GM18861 (cell line): ENCODE data around the gene KLRC3.
"Not testable (repeated sequence)": the region's sequence is repeated elsewhere in the genome, so short reads cannot be mapped to it uniquely, and the experiment has no call there.

Source experiments
- ATAC-seq: cut with Tn5 transposase; IDR thresholded peaks from one replicate; pipeline ENCODE4 v1.9.1; 2021; ENCODE audit not compliant: unreplicated experiment

The KLRC3 gene

GRCh38 chr12:10404798-10405197 lies 15.6 kb downstream of the KLRC3 start:
- ATAC-seq: no peak

DNA sequence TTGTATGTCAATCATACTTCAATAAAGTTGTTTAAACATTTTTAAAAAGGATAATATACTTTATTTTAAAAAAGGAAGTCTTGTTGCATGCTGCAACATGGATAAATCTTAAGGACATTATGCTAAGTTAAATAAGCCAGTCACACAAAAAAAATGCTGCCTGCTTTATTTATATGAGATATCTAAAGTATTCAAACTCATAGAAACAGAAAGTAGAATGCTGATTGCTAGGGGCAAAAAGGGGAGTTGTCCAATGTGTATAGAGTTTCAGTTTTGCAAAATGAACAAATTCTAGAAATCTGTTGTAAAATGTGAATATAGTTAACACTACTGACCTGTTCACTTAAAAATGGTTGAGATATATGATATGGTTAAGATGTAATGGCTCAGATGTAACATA lies 19.6 kb downstream of the KLRC3 start:
- ATAC-seq: no peak

GRCh38 chr12:10398168-10398567 lies 22.2 kb downstream of the KLRC3 start:
- no peak for ATAC-seq

- ATAC-seq: no peak
These were observed 23.1 kb downstream of the KLRC3 start for GRCh38 chr12:10397296-10397695.

GRCh38 chr12:10396176-10396575 lies 24.2 kb downstream of the KLRC3 start:
- not testable (repeated sequence) for ATAC-seq

DNA sequence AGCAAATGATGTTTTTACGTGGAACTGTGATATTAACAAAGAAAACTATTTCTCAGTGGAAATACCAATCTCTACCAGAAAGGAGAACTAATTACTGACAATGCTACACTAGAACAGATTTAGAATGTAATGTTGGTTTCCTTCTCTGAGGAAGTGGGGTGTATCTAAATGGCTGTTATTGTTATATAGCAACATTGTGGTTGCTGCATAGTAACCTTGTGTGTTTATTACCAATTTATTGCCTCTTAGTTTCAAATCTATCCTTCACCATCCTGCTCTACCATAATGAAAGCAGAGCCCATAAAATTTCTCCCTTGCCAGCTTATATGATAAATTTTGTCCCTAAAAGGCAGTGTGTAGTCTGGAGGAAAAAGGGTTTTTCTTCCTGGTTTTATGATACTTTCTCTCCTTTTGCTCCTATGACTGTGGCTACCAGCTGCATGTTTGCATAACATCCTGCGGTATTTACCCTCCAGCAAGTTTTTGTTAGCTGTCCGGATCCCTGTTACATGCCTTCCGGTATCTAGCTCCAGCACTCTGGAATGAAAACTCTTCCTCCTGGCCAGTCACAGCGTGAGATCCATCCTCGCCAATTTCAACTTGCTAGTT lies 24.9 kb downstream of the KLRC3 start:
- peak; percentile 86 for ATAC-seq

- not testable (repeated sequence) for ATAC-seq
These were observed 25.8 kb downstream of the KLRC3 start for GRCh38 chr12:10394531-10395152.

GRCh38 chr12:10393291-10393690 lies 27.1 kb downstream of the KLRC3 start:
- ATAC-seq: no peak

- peak; percentile 65 for ATAC-seq
These were observed 27.9 kb downstream of the KLRC3 start for GRCh38 chr12:10392394-10392930.

DNA sequence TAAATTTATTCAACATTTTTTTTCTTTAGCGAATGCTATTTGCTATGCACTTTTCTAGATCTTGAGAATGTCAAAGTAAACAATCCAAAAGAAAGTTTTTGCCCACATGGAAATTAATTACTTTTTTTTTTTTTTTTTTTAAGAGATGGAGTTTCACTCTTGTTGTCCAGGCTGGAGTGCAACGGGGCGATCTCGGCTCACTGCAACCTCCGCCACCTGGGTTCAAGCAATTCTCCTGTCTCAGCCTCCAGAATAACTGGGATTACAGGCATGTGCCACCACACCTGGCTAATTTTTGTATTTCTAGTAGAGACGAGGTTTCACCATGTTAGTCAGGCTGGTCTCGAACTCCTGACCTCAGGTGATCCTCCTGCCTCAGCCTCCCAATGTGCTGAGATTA lies 29.4 kb downstream of the KLRC3 start:
- ATAC-seq: not testable (repeated sequence)

GRCh38 chr12:10389904-10390303 lies 30.5 kb downstream of the KLRC3 start, which contains the start of gene KLRK1:
Gene KLRK1 (minus strand): TSS chr12:10390041. CDS start chr12:10388810, 1,231 bp downstream.
- no peak for ATAC-seq

DNA sequence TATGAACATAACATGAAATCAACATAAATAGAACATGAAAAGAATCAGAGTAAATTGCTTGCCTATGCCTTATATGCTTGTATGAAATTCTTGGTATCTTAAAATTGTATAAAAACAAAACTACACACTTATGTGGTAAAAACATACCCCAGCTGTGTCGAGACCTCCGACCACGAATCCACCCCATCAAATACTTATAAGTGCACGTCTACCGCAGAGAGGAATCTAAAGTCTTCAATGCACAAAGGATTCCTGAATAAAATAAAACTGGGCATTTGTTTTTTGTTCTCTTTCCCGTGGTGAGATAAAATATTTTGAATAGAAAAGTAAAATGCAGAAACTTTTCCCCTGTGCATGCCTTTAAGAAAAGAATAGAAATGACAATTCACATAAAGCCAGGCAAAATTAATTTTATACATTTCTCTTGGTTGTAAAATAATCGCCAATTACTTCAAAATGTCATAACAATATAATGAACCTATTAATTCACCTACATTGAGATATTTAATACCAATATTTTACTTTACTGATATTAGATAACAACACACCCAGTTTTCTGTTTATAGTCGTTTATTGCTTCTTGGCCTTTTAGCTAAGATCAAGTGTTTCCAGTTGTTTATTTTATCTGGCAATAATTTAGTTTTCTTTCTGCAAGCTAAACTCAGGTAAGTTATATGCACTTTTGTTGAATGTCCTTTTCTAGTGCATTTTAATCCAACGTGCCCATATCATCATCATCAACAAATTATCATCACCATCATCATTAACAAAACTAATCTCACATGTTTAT lies 31.6 kb downstream of the KLRC3 start:
- no peak for ATAC-seq

GRCh38 chr12:10387498-10387897 lies 32.9 kb downstream of the KLRC3 start:
- ATAC-seq: not testable (repeated sequence)

GRCh38 chr12:10386857-10387256 lies 33.5 kb downstream of the KLRC3 start:
- no peak for ATAC-seq

GRCh38 chr12:10385166-10385613 lies 35.2 kb downstream of the KLRC3 start:
- no peak for ATAC-seq

DNA sequence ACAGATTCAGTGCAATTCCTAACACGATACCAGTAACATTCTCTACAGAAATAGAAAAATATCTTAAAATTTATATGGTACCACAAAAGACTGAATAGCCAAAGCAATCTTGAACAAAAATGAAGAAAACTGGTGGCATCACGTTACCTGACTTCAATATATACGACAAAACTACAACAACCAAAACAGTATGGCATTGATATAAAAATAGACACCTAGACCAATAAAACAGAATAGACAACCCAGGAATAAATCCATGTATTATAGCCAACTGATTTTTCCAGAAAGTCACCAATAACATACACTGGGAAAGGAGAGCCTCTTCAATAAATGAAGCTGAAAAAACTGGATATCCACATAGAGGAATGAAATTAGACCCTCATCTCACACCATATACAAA lies 36.2 kb downstream of the KLRC3 start:
- no peak for ATAC-seq

DNA sequence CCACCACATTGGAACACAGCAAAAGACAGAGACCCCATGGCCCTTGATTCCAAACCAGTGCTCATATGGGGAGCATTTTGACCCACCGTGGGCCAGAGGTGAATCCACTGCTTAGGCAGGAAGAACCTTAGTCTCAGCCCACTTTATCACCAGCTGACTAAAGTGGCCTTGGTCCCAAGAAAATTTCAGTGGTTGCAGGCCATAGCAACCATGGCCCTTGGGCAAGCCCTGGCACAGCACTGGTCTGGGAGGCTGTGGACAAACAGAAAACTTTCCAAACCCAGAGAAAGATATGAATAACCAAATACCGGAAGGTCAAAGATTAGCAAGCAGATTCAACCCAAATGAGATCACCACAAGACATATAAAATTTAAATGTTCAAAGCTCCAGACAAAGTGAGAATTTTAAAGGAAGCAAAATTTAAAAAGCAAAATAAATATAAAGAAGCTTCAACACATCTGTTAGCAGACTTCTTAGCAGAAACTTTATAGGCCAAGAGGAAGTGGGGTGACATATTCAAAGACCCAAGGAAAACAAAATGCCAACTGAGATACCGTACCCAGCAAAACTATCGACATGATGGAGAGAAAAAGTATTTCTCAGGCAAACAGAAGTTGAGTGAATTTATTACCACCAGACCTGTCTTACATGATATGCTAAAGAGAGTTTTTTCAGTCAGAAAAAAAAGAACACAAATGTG lies 38.3 kb downstream of the KLRC3 start:
- ATAC-seq: no peak

DNA sequence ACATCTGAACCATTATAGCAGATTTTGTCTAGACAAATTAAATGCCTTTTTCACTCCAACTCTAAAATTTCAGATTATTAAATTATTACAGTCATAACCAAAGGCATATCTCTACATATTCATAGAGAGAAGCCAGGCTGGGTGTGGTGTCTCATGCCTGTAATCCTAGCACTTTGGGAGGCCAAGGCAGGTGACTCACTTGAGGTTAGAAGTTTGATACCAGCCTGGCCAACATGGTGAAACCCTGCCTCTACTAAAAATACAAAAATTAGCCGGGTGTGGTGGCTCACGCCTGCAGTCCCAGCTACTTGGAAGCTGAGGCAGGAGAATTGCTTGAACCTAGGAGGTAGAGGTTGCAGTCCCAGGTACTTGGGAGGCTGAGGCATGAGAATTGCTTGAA lies 41.7 kb downstream of the KLRC3 start:
- not testable (repeated sequence) for ATAC-seq

DNA sequence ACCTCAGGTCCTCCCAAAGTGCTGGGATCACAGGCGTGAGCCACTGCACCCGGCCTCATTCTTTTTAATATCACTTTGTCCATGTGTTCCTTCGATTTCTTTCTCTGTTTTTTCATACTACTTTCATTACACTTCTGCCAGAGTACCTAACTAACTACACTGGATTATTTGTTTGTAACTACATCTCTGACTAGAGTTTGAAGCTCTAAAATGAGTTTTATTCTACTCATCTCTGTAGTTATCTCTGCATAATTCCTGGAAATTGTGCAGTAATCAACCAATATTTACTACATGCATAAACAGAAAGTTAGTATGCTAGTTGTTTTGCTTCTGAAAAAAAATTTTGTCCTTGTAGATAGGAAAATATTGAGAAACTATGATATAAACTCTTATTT lies 45.8 kb downstream of the KLRC3 start:
- no peak for ATAC-seq

DNA sequence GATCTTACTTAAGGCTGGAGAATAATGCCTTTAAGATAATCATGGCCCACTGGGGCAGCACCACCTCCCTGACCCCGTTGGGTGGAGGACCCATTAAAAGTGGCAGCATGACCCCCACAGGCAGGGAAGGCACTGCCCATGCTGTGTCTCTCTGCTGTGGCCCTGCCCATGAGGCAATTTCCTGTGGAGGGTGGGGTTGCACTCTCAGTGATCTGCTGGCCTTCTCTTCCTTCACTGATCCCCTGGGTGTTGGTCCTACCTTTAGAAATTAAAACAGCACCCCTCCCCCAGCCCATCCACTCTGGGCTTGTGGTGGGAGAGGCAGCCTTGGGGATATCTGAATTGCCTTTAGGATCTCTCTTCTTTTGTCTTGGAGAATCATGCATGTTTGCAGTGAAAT lies 47.8 kb downstream of the KLRC3 start:
- no peak for ATAC-seq

GRCh38 chr12:10371893-10372535 lies 48.4 kb downstream of the KLRC3 start:
- ATAC-seq: not testable (repeated sequence)
